Measurements from ENCODE around the gene GPX3. TPM values are rescaled to one million over a fixed set of nuclear protein-coding genes. Genes with fewer than 3 reads are reported as not detected.

The GPX3 gene
- total RNA-seq, 2 donors from 2014 or later: not detected

GRCh38 chr5:151063142-151063989 lies 43.0 kb downstream of the GPX3 start:
- DNase-seq (ENCODE audit: low spot score) (no peak), ATAC-seq (no peak)
- Mint-ChIP-seq H3K9me3 (no peaks in the 10 kb centered on the region), H3K36me3 (peaks cover 8% of the 10 kb centered on the region), H3K4me3 (no peak overlapping the region), H3K27ac (peak overlapping the region; percentile 46 to 84), H3K27me3 (no peaks in the 10 kb centered on the region), H3K4me1 (ENCODE audit: low read depth in 2 of 2) (peaks cover 56 to 62% of the 10 kb centered on the region in 2 donors)

GRCh38 chr5:151064916-151065499 lies 44.6 kb downstream of the GPX3 start:
- Mint-ChIP-seq H3K9me3 (no peaks in the 10 kb centered on the region), H3K4me1 (ENCODE audit: low read depth in 2 of 2) (peaks cover 56 to 65% of the 10 kb centered on the region in 2 donors), H3K27me3 (no peaks in the 10 kb centered on the region), H3K36me3 (no peaks in the 10 kb centered on the region), H3K27ac (no peak overlapping the region), H3K4me3 (no peak overlapping the region)
- ATAC-seq: no peak
- DNase-seq (ENCODE audit: low spot score): no peak

- Mint-ChIP-seq H3K27me3 (no peaks in the 10 kb centered on the region), H3K27ac (peak overlapping the region in 1 of 2 donors; percentile 80), H3K4me3 (no peak overlapping the region), H3K36me3 (no peaks in the 10 kb centered on the region), H3K9me3 (no peaks in the 10 kb centered on the region), H3K4me1 (ENCODE audit: low read depth in 2 of 2) (peaks cover 53 to 64% of the 10 kb centered on the region in 2 donors)
- ATAC-seq: no peak
- no peak for DNase-seq (ENCODE audit: low spot score)
Measured at GRCh38 chr5:151065609-151066008, 45.2 kb downstream of the GPX3 start.

GRCh38 chr5:151066920-151067319 lies 46.5 kb downstream of the GPX3 start:
- H3K9me3 Mint-ChIP-seq: no peaks in the 10 kb centered on the region
- H3K27ac Mint-ChIP-seq: peak overlapping the region in 1 of 2 donors; percentile 80
- peaks cover 58 to 60% of the 10 kb centered on the region in 2 donors for H3K4me1 Mint-ChIP-seq (ENCODE audit: low read depth in 2 of 2)
- H3K36me3 Mint-ChIP-seq: no peaks in the 10 kb centered on the region
- no peak for ATAC-seq
- no peaks in the 10 kb centered on the region for H3K27me3 Mint-ChIP-seq
- H3K4me3 Mint-ChIP-seq: no peak overlapping the region
- no peak for DNase-seq (ENCODE audit: low spot score)

GRCh38 chr5:151067632-151068432 lies 47.4 kb downstream of the GPX3 start:
- no peaks in the 10 kb centered on the region for H3K9me3 Mint-ChIP-seq
- no peak for ATAC-seq
- DNase-seq (ENCODE audit: low spot score): no peak
- H3K27ac Mint-ChIP-seq: peak overlapping the region; percentile 51 to 80
- peak overlapping the region; percentile 25 for H3K4me3 Mint-ChIP-seq
- no peaks in the 10 kb centered on the region for H3K27me3 Mint-ChIP-seq
- H3K4me1 Mint-ChIP-seq (ENCODE audit: low read depth in 2 of 2): peaks cover 65 to 66% of the 10 kb centered on the region in 2 donors
- H3K36me3 Mint-ChIP-seq: no peaks in the 10 kb centered on the region

- H3K9me3 Mint-ChIP-seq: no peaks in the 10 kb centered on the region
- no peaks in the 10 kb centered on the region for H3K36me3 Mint-ChIP-seq
- peak overlapping the region; percentile 17 for H3K4me3 Mint-ChIP-seq
- ATAC-seq (peak; percentile 70 to 74), DNase-seq (ENCODE audit: low spot score) (peak; percentile 64)
- H3K27ac Mint-ChIP-seq: peak overlapping the region; percentile 51 to 80
- peaks cover 60 to 61% of the 10 kb centered on the region in 2 donors for H3K4me1 Mint-ChIP-seq (ENCODE audit: low read depth in 2 of 2)
- H3K27me3 Mint-ChIP-seq: no peaks in the 10 kb centered on the region
Measured at GRCh38 chr5:151068433-151069197, 48.2 kb downstream of the GPX3 start.

GRCh38 chr5:151070449-151070848 lies 50.1 kb downstream of the GPX3 start:
- H3K4me1 Mint-ChIP-seq (ENCODE audit: low read depth in 2 of 2): peaks cover 55 to 64% of the 10 kb centered on the region in 2 donors
- no peaks in the 10 kb centered on the region for H3K9me3 Mint-ChIP-seq
- no peak for ATAC-seq
- H3K27ac Mint-ChIP-seq: no peak overlapping the region
- DNase-seq (ENCODE audit: low spot score): no peak
- H3K36me3 Mint-ChIP-seq: no peaks in the 10 kb centered on the region
- H3K4me3 Mint-ChIP-seq: no peak overlapping the region
- no peaks in the 10 kb centered on the region for H3K27me3 Mint-ChIP-seq

GRCh38 chr5:151071021-151071420 lies 50.6 kb downstream of the GPX3 start:
- Mint-ChIP-seq H3K9me3 (no peaks in the 10 kb centered on the region), H3K36me3 (no peaks in the 10 kb centered on the region), H3K4me1 (ENCODE audit: low read depth in 2 of 2) (peaks cover 55 to 65% of the 10 kb centered on the region in 2 donors), H3K4me3 (no peak overlapping the region), H3K27me3 (no peaks in the 10 kb centered on the region), H3K27ac (peak overlapping the region; percentile 14 to 60)
- ATAC-seq: no peak
- no peak for DNase-seq (ENCODE audit: low spot score)

GRCh38 chr5:151071848-151072629 lies 51.6 kb downstream of the GPX3 start:
- DNase-seq (ENCODE audit: low spot score) (no peak), ATAC-seq (no peak)
- Mint-ChIP-seq H3K4me1 (ENCODE audit: low read depth in 2 of 2) (peaks cover 59 to 68% of the 10 kb centered on the region in 2 donors), H3K36me3 (peaks cover 9% of the 10 kb centered on the region), H3K9me3 (no peaks in the 10 kb centered on the region), H3K27me3 (no peaks in the 10 kb centered on the region), H3K4me3 (no peak overlapping the region), H3K27ac (peak overlapping the region; percentile 33 to 60)

- ATAC-seq (no peak), DNase-seq (ENCODE audit: low spot score) (no peak)
- H3K27me3 Mint-ChIP-seq: no peaks in the 10 kb centered on the region
- peak overlapping the region; percentile 33 to 60 for H3K27ac Mint-ChIP-seq
- no peaks in the 10 kb centered on the region for H3K9me3 Mint-ChIP-seq
- peaks cover 11% of the 10 kb centered on the region for H3K36me3 Mint-ChIP-seq
- H3K4me1 Mint-ChIP-seq (ENCODE audit: low read depth in 2 of 2): peaks cover 61 to 69% of the 10 kb centered on the region in 2 donors
- no peak overlapping the region for H3K4me3 Mint-ChIP-seq
Measured at GRCh38 chr5:151072630-151073025, 52.2 kb downstream of the GPX3 start.

GRCh38 chr5:151073280-151073679 lies 52.9 kb downstream of the GPX3 start:
- ATAC-seq (no peak), DNase-seq (ENCODE audit: low spot score) (no peak)
- Mint-ChIP-seq H3K36me3 (peaks cover 17% of the 10 kb centered on the region), H3K27ac (peak overlapping the region in 1 of 2 donors; percentile 41), H3K4me3 (no peak overlapping the region), H3K27me3 (no peaks in the 10 kb centered on the region), H3K9me3 (no peaks in the 10 kb centered on the region), H3K4me1 (ENCODE audit: low read depth in 2 of 2) (peaks cover 64 to 69% of the 10 kb centered on the region in 2 donors)

- peaks cover 64 to 67% of the 10 kb centered on the region in 2 donors for H3K4me1 Mint-ChIP-seq (ENCODE audit: low read depth in 2 of 2)
- DNase-seq (ENCODE audit: low spot score) (no peak), ATAC-seq (no peak)
- H3K9me3 Mint-ChIP-seq: no peaks in the 10 kb centered on the region
- no peak overlapping the region for H3K4me3 Mint-ChIP-seq
- peak overlapping the region; percentile 35 to 74 for H3K27ac Mint-ChIP-seq
- H3K36me3 Mint-ChIP-seq: peaks cover 18% of the 10 kb centered on the region
- H3K27me3 Mint-ChIP-seq: no peaks in the 10 kb centered on the region
Measured at GRCh38 chr5:151074557-151074956, 54.2 kb downstream of the GPX3 start.
